ENCODE measurements around the gene PDE8A. TPM values are rescaled to one million over a fixed set of nuclear protein-coding genes. Genes with fewer than 3 reads are reported as not detected.

Gene PDE8A
- total RNA-seq, 2 experiments from 2014 or later = 23.2 to 24.4 TPM

DNA sequence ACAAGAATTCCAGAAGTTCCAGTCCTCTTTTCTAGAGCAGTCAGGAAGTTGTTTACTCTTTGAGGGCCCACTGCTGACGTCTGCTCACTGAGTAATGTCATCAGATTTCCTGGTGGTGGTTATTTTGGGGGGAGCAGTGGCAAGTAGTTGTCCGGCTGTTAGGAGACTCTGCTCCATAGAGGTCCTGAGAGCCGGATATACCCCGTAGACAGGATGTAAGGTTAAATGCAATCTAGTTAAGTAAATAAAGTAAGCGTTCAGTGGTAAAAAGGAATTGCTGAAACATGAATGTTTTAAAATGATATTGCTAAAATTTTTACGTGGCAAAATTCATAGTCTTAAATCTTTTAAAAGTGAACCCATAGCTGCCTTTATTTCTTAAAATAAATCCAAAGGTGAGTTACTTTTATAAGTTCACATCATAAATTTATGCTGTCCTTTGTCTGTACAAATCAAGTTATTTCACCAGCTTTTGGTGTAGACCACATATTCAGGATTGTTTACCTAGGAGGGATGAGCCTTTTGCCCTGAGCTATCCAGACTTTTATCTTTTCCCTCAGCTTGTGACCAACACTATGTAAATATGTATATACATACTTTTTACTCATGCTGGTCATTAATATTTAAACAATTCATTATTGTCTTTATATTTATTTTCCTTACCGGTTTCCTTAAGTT lies 65.8 kb downstream of the PDE8A start:
- Mint-ChIP-seq H3K27ac (peak overlapping the region; percentile 71), H3K4me3 (no peak overlapping the region), H3K4me1 (ENCODE audit: low read depth) (peaks cover 33% of the 10 kb centered on the region), H3K9me3 (no peaks in the 10 kb centered on the region), H3K27me3 (no peaks in the 10 kb centered on the region), H3K36me3 (ENCODE audit: low read depth) (no peaks in the 10 kb centered on the region)
- TF ChIP-seq, protein P1, sequence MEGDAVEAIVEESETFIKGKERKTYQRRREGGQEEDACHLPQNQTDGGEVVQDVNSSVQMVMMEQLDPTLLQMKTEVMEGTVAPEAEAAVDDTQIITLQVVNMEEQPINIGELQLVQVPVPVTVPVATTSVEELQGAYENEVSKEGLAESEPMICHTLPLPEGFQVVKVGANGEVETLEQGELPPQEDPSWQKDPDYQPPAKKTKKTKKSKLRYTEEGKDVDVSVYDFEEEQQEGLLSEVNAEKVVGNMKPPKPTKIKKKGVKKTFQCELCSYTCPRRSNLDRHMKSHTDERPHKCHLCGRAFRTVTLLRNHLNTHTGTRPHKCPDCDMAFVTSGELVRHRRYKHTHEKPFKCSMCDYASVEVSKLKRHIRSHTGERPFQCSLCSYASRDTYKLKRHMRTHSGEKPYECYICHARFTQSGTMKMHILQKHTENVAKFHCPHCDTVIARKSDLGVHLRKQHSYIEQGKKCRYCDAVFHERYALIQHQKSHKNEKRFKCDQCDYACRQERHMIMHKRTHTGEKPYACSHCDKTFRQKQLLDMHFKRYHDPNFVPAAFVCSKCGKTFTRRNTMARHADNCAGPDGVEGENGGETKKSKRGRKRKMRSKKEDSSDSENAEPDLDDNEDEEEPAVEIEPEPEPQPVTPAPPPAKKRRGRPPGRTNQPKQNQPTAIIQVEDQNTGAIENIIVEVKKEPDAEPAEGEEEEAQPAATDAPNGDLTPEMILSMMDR (IDR thresholded peaks at IDR 0.05) = no peak
- DNase-seq = peak; percentile 36
- CTCF ChIA-PET = interaction anchor here (0.7 to 1.8 kb wide), 4 partner anchors 11 to 477 kb away, joined by 3 to 6 read pairs (median 4); no protein-coding TSS in a partner anchor
- ATAC-seq = peak; percentile 79
- intact Hi-C loops (cut with micrococcal nuclease) = no loop called here
- POLR2A ChIA-PET = no interaction called here

DNA sequence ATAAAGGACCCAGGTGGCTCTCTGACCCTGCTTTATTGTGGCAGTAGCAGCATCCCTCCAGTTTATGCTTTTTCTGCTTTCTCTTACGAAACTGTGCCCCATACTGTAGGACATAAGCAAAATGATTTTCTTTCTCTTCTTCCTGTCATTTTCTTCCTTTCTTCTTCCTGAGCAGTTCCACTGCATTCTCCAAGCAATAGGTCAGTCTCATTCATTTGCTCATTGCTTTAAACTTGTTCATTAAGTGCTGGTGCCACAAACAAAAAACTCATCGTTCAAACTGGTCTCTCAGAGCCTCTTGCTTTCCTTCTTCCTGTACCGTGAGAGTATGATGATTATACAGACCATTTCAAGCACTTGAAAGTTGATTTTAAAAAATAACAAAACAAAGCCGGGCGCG lies 66.8 kb downstream of the PDE8A start:
- TF ChIP-seq, protein P1 (IDR thresholded peaks at IDR 0.05) = no peak
- no peak for DNase-seq
- CTCF ChIA-PET = interaction anchor here (1.2 kb wide), 1 partner anchor 11 kb away, joined by 4 read pairs; no protein-coding TSS in a partner anchor
- no peak for ATAC-seq
- POLR2A ChIA-PET = no interaction called here
- Mint-ChIP-seq H3K9me3 (no peaks in the 10 kb centered on the region), H3K4me1 (ENCODE audit: low read depth) (peaks cover 34% of the 10 kb centered on the region), H3K27me3 (no peaks in the 10 kb centered on the region), H3K27ac (peak overlapping the region; percentile 5), H3K36me3 (ENCODE audit: low read depth) (no peaks in the 10 kb centered on the region), H3K4me3 (no peak overlapping the region)
- intact Hi-C loops (cut with micrococcal nuclease) = no loop called here

DNA sequence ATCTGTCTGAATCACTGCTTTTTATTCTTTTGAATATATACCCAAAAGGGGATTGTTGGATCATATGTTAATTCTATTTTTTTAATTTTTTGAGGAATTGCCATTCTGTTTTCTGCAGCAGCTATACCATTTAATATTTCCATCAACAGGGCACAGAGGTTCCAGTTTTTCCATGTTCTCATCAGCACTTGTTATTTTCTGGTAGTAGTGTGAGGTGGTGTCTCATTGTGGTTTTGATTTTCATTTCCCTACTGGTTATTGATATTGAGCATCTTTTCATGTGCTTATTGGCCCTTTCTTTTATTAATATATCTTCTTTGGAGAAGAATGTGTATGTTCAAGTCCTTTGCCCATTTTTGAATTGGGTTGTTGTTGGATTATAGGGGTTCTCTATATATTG lies 68.1 kb downstream of the PDE8A start:
- ATAC-seq = no peak
- TF ChIP-seq, protein P1 (IDR thresholded peaks at IDR 0.05) = no peak
- H3K4me3 Mint-ChIP-seq = no peak overlapping the region
- H3K9me3 Mint-ChIP-seq = no peaks in the 10 kb centered on the region
- H3K27me3 Mint-ChIP-seq = no peaks in the 10 kb centered on the region
- no peak for DNase-seq
- intact Hi-C loops (cut with micrococcal nuclease) = no loop called here
- H3K36me3 Mint-ChIP-seq (ENCODE audit: low read depth) = peaks cover 1% of the 10 kb centered on the region
- ChIA-PET POLR2A (interaction anchor here (0.6 kb wide), 1 partner anchor 349 kb away, joined by 3 read pairs; no protein-coding TSS in a partner anchor), CTCF (interaction anchor here (1.2 kb wide), 1 partner anchor 10 kb away, joined by 4 read pairs; no protein-coding TSS in a partner anchor)
- peaks cover 33% of the 10 kb centered on the region for H3K4me1 Mint-ChIP-seq (ENCODE audit: low read depth)
- H3K27ac Mint-ChIP-seq = no peak overlapping the region

DNA sequence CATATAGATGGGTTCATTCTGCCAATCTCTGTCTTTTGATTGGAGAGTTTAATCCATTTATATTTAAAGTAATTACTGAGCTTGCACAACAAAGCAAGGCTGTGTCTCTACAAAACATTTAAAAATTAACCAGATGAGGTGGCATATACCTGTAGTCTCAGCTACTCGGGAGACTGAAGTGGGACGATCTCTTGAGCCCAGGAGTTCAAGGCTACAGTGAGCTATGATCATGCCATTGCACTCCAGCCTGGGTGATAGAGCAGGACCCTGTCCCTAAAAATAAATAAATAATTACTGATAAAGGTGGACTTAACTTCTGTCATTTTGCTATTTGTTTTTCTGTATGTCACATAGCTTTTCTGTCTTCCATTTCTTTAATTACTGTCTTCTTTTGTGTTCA lies 78.1 kb downstream of the PDE8A start:
- H3K9me3 Mint-ChIP-seq = peaks cover 31% of the 10 kb centered on the region
- no peaks in the 10 kb centered on the region for H3K27me3 Mint-ChIP-seq
- TF ChIP-seq, protein P1 (IDR thresholded peaks at IDR 0.05) = no peak
- peaks cover 17% of the 10 kb centered on the region for H3K4me1 Mint-ChIP-seq (ENCODE audit: low read depth)
- intact Hi-C loops (cut with micrococcal nuclease) = no loop called here
- no peak for ATAC-seq
- H3K4me3 Mint-ChIP-seq = no peak overlapping the region
- CTCF ChIA-PET = interaction anchor here (0.8 to 2.0 kb wide), 2 partner anchors 11 to 18 kb away, joined by 4 read pairs; no protein-coding TSS in a partner anchor
- POLR2A ChIA-PET = no interaction called here
- H3K36me3 Mint-ChIP-seq (ENCODE audit: low read depth) = peaks cover 41% of the 10 kb centered on the region
- H3K27ac Mint-ChIP-seq = no peak overlapping the region
- no peak for DNase-seq

DNA sequence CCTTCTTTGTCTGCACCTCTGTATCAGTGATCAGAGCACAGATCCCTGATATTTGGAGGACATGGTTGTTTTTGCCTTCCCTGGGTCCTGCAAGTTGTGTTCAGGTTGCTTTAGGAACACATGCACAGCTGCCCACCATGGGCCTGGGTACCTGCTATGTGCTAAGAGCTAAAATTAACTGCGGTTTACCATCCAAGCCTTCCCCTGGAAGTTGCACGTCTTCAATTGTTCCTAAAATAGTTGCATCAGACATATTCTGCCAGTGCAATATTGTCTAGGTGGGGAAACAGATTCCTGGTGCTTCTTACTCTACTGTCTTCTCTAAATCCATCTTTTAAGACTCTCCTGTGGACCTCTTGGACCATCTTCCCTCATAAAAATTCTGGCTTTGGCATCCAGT lies 80.9 kb downstream of the PDE8A start:
- no peak for ATAC-seq
- POLR2A ChIA-PET = no interaction called here

More for the DNA sequence above, 80.9 kb downstream of the PDE8A start:
- peaks cover 13% of the 10 kb centered on the region for H3K4me1 Mint-ChIP-seq (ENCODE audit: low read depth)
- no peak overlapping the region for H3K4me3 Mint-ChIP-seq
- TF ChIP-seq, protein P1 (IDR thresholded peaks at IDR 0.05) = no peak
- peaks cover 27% of the 10 kb centered on the region for H3K36me3 Mint-ChIP-seq (ENCODE audit: low read depth)
- no peak overlapping the region for H3K27ac Mint-ChIP-seq
- intact Hi-C loops (cut with micrococcal nuclease) = no loop called here
- H3K9me3 Mint-ChIP-seq = peaks cover 25% of the 10 kb centered on the region
- no peak for DNase-seq
- CTCF ChIA-PET = no interaction called here
- H3K27me3 Mint-ChIP-seq = no peaks in the 10 kb centered on the region
